SU-DHL-6 (cell line): Measurements from ENCODE around the gene GINS2.

Experiments
- H2AFZ ChIP-seq: fragments of 200-600 bp; sonication (generic); 2 replicates; pipeline ENCODE4 v1.6.1; 2014; ENCODE audit warnings: low read depth, mild to moderate bottlenecking, moderate library complexity, mixed read lengths, antibody characterized with exemption, low read length; ENCODE audit not compliant: severe bottlenecking
- H3F3A ChIP-seq: fragments of 200-600 bp; shearing (Covaris generic); 2 replicates; pipeline ENCODE4 v1.6.0; 2016; ENCODE audit warnings: antibody characterized with exemption, mild to moderate bottlenecking; ENCODE audit not compliant: insufficient read depth
- H3K27ac ChIP-seq: fragments of 200-600 bp; sonication (generic); 2 replicates; pipeline ENCODE4 v1.5.1; 2016; ENCODE audit warnings: low read depth, mild to moderate bottlenecking, low read length, moderate library complexity, mixed read lengths
- H3K27me3 ChIP-seq: fragments of 200-600 bp; sonication (generic), shearing (Covaris generic); 2 replicates; pipeline ENCODE4 v1.6.0; 2014; ENCODE audit warnings: mild to moderate bottlenecking, low read length
- H3K36me3 ChIP-seq: fragments of 200-600 bp; sonication (generic); 2 replicates; pipeline ENCODE4 v1.6.1; 2014; ENCODE audit warnings: mild to moderate bottlenecking, low read length, mixed read lengths
- H3K4me2 ChIP-seq: fragments of 300-600, 200-600 bp; shearing (Covaris generic), sonication (generic); 2 replicates; pipeline ENCODE4 v1.6.0; 2014; ENCODE audit warnings: low read length, low read depth, mild to moderate bottlenecking; ENCODE audit not compliant: poor library complexity, severe bottlenecking
- H3K4me3 ChIP-seq: fragments of 200-600 bp; sonication (generic); 2 replicates; pipeline ENCODE4 v1.5.1; 2014; ENCODE audit warnings: antibody characterized with exemption, low read length, mild to moderate bottlenecking, mixed read lengths; ENCODE audit not compliant: insufficient read depth, poor library complexity, severe bottlenecking
- H3K79me2 ChIP-seq: fragments of 200-600 bp; sonication (generic); 2 replicates; pipeline ENCODE4 v1.6.1; 2014; ENCODE audit warnings: mild to moderate bottlenecking, low read length, moderate library complexity; ENCODE audit not compliant: insufficient read depth
- H3K9ac ChIP-seq: fragments of 200-600 bp; sonication (generic); 2 replicates; pipeline ENCODE4 v1.7.0; 2014; ENCODE audit warnings: mild to moderate bottlenecking, low read length
- H3K9me2 ChIP-seq: fragments of 200-600 bp; sonication (generic); replicated peaks from 2 replicates; pipeline ENCODE4 v1.6.1; 2014; ENCODE audit warnings: low read length; ENCODE audit not compliant: insufficient read depth
- H3K9me3 ChIP-seq: fragments of 200-600 bp; sonication (generic); 2 replicates; pipeline ENCODE4 v1.6.1; 2014; ENCODE audit warnings: low read length, mixed read lengths; ENCODE audit not compliant: insufficient read depth
- H4K20me1 ChIP-seq: fragments of 200-600 bp; sonication (generic); 2 replicates; pipeline ENCODE4 v1.6.1; 2014; ENCODE audit warnings: low read depth, mild to moderate bottlenecking, antibody characterized with exemption, low read length, moderate library complexity, mixed read lengths
- EZH2phosphoT487 ChIP-seq: fragments of 200-600 bp; sonication (generic), shearing (Covaris generic); conservative IDR thresholded peaks from 2 replicates; pipeline ENCODE4 v1.6.1; 2018; ENCODE audit warnings: mild to moderate bottlenecking, antibody characterized with exemption, low read length, moderate library complexity, mixed read lengths
- TF ChIP-seq, protein P1 (sequence below): fragments of 200-600 bp; sonication (generic); IDR thresholded peaks from one replicate; pipeline ENCODE4 v1.5.1; 2017; ENCODE audit warnings: antibody characterized with exemption, mild to moderate bottlenecking, low read length, moderate library complexity; ENCODE audit not compliant: insufficient read depth, poor library complexity, severe bottlenecking

Gene GINS2

DNA sequence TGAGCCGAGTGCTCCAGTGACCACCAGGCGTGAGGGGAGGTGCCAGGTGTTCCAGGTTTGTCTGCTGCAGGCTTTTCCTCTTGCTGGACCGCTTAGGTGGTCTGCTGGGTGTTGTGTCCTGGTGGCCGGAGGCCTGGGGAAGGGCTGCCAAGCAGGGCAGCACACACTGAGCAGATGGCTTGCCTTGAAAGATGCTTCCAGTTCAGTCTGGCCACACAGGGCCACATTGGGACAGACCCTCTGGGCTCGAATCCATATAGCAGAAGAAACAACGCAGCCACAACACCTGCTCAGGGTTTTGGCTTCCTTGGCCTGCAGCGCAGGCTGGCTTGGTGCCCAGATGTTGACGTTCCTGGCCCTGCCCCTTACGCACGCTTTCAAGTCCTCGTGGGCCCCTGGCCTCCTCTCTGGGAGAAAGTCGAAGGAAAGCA lies 24.8 kb downstream of the GINS2 start:
- H3K36me3 ChIP-seq = no peaks in the 10 kb centered on the region
- no peaks in the 10 kb centered on the region for H3K27me3 ChIP-seq
- no peak overlapping the region for H3K4me3 ChIP-seq
- H3F3A ChIP-seq = no peaks in the 10 kb centered on the region
- TF ChIP-seq EZH2phosphoT487 = no peak
- TF ChIP-seq, protein P1, sequence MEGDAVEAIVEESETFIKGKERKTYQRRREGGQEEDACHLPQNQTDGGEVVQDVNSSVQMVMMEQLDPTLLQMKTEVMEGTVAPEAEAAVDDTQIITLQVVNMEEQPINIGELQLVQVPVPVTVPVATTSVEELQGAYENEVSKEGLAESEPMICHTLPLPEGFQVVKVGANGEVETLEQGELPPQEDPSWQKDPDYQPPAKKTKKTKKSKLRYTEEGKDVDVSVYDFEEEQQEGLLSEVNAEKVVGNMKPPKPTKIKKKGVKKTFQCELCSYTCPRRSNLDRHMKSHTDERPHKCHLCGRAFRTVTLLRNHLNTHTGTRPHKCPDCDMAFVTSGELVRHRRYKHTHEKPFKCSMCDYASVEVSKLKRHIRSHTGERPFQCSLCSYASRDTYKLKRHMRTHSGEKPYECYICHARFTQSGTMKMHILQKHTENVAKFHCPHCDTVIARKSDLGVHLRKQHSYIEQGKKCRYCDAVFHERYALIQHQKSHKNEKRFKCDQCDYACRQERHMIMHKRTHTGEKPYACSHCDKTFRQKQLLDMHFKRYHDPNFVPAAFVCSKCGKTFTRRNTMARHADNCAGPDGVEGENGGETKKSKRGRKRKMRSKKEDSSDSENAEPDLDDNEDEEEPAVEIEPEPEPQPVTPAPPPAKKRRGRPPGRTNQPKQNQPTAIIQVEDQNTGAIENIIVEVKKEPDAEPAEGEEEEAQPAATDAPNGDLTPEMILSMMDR = no peak
- H2AFZ ChIP-seq = no peak overlapping the region
- H3K9me2 ChIP-seq = no peaks in the 10 kb centered on the region
- no peaks in the 10 kb centered on the region for H3K79me2 ChIP-seq
- no peak overlapping the region for H3K4me2 ChIP-seq
- no peaks in the 10 kb centered on the region for H3K9me3 ChIP-seq
- H4K20me1 ChIP-seq = no peaks in the 10 kb centered on the region
- no peak overlapping the region for H3K9ac ChIP-seq
- no peak overlapping the region for H3K27ac ChIP-seq

DNA sequence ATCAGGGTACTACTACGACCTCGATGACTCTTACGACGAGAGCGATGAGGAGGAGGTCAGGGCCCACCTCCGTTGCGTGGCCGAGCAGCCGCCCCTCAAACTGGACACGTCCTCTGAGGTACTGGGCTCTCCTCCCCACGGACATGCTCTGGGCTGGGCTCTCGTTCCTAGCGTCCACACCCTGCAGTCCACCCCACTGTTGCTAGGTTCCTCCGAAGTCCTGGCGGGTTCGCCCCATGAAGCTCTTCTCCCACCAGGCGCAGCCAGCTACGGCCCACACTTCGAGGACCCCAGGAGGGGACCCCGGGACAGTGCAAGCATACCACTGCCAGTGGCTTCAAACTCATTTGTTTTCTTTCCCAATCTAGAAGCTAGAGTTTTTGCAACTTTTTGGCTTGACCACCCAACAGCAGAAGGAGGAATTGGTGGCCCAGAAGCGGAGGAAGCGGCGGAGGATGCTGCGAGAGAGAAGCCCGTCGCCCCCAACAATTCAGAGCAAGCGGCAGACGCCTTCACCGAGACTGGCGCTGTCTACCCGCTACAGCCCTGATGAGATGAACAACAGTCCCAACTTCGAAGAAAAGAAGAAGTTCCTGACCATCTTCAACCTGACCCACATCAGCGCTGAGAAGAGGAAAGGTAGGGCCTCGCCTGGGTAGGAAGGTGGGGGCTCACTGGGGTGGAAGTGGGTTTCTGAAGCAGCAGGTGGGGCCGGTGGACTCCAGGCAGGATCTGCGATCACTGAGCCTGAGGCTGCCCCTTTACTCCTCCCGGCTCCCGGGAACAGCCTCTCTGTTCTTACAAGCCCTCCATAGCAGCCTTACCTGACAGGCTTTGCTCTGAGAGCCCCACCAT lies 25.6 kb downstream of the GINS2 start:
- no peak overlapping the region for H3K4me3 ChIP-seq
- no peak overlapping the region for H3K27ac ChIP-seq
- no peak overlapping the region for H3K4me2 ChIP-seq
- no peaks in the 10 kb centered on the region for H3F3A ChIP-seq
- TF ChIP-seq EZH2phosphoT487 = no peak
- TF ChIP-seq, protein P1 = no peak
- no peaks in the 10 kb centered on the region for H4K20me1 ChIP-seq
- no peak overlapping the region for H3K9ac ChIP-seq
- H3K27me3 ChIP-seq = no peaks in the 10 kb centered on the region
- no peaks in the 10 kb centered on the region for H3K9me3 ChIP-seq
- no peaks in the 10 kb centered on the region for H3K79me2 ChIP-seq
- H3K36me3 ChIP-seq = no peaks in the 10 kb centered on the region
- no peak overlapping the region for H2AFZ ChIP-seq
- H3K9me2 ChIP-seq = no peaks in the 10 kb centered on the region

DNA sequence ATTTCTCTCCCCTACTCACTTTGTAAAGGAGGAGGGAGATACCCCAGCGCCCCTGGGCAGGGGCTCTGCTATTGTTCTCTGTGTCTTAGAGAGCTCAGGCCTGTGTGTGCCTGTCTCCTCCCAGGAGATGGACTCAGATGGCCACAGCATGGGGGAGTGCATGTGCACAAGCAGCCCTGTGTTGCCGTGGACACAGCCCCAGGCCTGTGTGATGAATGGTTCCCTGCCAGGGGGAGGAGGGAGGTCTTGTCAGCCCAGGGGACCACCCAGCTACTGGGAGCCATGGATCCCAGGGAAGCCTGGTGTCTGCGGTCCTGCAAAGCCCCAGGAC lies 26.3 kb downstream of the GINS2 start:
- Histone ChIP-seq H4K20me1 (no peaks in the 10 kb centered on the region), H3K9ac (no peak overlapping the region), H3K9me2 (no peaks in the 10 kb centered on the region), H3K27ac (no peak overlapping the region), H3K4me2 (no peak overlapping the region), H2AFZ (no peak overlapping the region), H3K79me2 (no peaks in the 10 kb centered on the region), H3K4me3 (no peak overlapping the region), H3K9me3 (no peaks in the 10 kb centered on the region), H3F3A (no peaks in the 10 kb centered on the region), H3K27me3 (no peaks in the 10 kb centered on the region), H3K36me3 (no peaks in the 10 kb centered on the region)
- TF ChIP-seq, protein P1 = no peak
- no peak for TF ChIP-seq EZH2phosphoT487
